Uterus (tissue), 2 donors: ENCODE results near the gene GATAD2A.

Experiments
- CTCF ChIP-seq, 4 experiments: fragments of 200-600 bp in 2 of 4; fragments of 450-650 bp in 2 of 4; sonication (generic) in 2 of 4; IDR thresholded peaks; one replicate each; pipeline ENCODE4 v1.5.1; 2016 to 2019; ENCODE audit warnings: antibody characterized with exemption in 4 of 4, mild to moderate bottlenecking in 2 of 4, moderate library complexity in 1 of 4
- POLR2A ChIP-seq, 2 donors: fragments of 450-650 bp; IDR thresholded peaks; one replicate each; pipeline ENCODE4 v1.6.1; 2016; ENCODE audit warnings: antibody characterized with exemption in 2 of 2, mild to moderate bottlenecking in 1 of 2, moderate library complexity in 1 of 2

GRCh38 chr19:19436137-19436691, 30.7 kb downstream of the GATAD2A start:
- TF ChIP-seq CTCF (IDR thresholded peaks at IDR 0.05) (no peak), POLR2A (IDR thresholded peaks at IDR 0.05) (no peak)
